C4-2B (cell line): ENCODE measurements around the gene MACF1.

Experiments
- ZFX ChIP-seq: fragments of 450-650 bp; IDR thresholded peaks from 2 replicates; pipeline ENCODE4 v1.6.1; 2017
- TF ChIP-seq, protein P1 (sequence below): fragments of 450-650 bp; conservative IDR thresholded peaks from 2 replicates; pipeline ENCODE4 v1.5.1; 2017; ENCODE audit warnings: mild to moderate bottlenecking

DNA sequence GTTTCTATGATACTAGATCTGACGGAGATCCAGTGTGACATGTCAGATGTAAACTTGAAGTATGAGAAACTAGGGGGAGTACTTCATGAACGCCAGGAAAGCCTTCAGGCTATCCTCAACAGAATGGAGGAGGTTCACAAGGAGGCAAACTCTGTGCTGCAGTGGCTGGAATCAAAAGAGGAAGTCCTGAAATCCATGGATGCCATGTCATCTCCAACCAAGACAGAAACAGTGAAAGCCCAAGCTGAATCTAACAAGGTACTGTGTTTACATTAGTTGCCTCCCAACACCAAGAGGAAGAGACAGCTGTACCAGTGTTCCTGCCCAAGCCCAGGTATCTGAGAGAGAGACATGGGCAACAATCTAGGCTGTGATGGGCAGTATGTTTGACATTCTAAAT lies 174.7 kb downstream of the MACF1 start:
- TF ChIP-seq, protein P1, sequence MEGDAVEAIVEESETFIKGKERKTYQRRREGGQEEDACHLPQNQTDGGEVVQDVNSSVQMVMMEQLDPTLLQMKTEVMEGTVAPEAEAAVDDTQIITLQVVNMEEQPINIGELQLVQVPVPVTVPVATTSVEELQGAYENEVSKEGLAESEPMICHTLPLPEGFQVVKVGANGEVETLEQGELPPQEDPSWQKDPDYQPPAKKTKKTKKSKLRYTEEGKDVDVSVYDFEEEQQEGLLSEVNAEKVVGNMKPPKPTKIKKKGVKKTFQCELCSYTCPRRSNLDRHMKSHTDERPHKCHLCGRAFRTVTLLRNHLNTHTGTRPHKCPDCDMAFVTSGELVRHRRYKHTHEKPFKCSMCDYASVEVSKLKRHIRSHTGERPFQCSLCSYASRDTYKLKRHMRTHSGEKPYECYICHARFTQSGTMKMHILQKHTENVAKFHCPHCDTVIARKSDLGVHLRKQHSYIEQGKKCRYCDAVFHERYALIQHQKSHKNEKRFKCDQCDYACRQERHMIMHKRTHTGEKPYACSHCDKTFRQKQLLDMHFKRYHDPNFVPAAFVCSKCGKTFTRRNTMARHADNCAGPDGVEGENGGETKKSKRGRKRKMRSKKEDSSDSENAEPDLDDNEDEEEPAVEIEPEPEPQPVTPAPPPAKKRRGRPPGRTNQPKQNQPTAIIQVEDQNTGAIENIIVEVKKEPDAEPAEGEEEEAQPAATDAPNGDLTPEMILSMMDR = no peak
- TF ChIP-seq ZFX = no peak
